ENCODE results near the gene MYOC. TPM values are rescaled to one million over a fixed set of nuclear protein-coding genes. Genes with fewer than 3 reads are reported as not detected.

MYOC gene
- total RNA-seq, 2 experiments from 2014 or later, result not detected

GRCh38 chr1:171636141-171636540 lies 16.3 kb downstream of the MYOC start:
- intact Hi-C loops (cut with DNase I, micrococcal nuclease), result no loop called here
- Histone ChIP-seq H3K4me3 (ENCODE audit: low read length) (no peak overlapping the region), H3K4me1 (ENCODE audit: insufficient read depth, low read length) (no peaks in the 10 kb centered on the region), H3K27me3 (ENCODE audit: control insufficient read depth in 1 of 2, insufficient read depth in 2 of 2, low read length in 2 of 2) (peaks cover 0 to 6% of the 10 kb centered on the region in 2 experiments), H3K27ac (ENCODE audit: low read depth in 1 of 2, low read length in 2 of 2) (no peak overlapping the region), H3K9me3 (ENCODE audit: control insufficient read depth in 1 of 2, insufficient read depth in 1 of 2, low read length in 2 of 2) (no peaks in the 10 kb centered on the region), H3K36me3 (ENCODE audit: insufficient read depth, low read length) (no peaks in the 10 kb centered on the region)
- Mint-ChIP-seq H3K4me3 (no peak overlapping the region), H3K4me1 (ENCODE audit: low read depth) (no peaks in the 10 kb centered on the region), H3K9me3 (no peaks in the 10 kb centered on the region), H3K36me3 (ENCODE audit: low read depth) (no peaks in the 10 kb centered on the region), H3K27ac (no peak overlapping the region), H3K27me3 (peaks cover 4% of the 10 kb centered on the region)
- TF ChIP-seq CTCF (IDR thresholded peaks at IDR 0.05), result no peak
- DNase-seq (no peak), ATAC-seq (ENCODE audit: poor library complexity) (no peak)
- POLR2A ChIA-PET, result no interaction called here
- CTCF ChIA-PET, result no interaction called here

- no peak for TF ChIP-seq CTCF (IDR thresholded peaks at IDR 0.05)
Measured at GRCh38 chr1:171635661-171636060, 16.8 kb downstream of the MYOC start.

GRCh38 chr1:171628225-171628624 lies 24.3 kb downstream of the MYOC start:
- POLR2A ChIA-PET, result no interaction called here
- H3K4me1 Mint-ChIP-seq (ENCODE audit: low read depth), result no peaks in the 10 kb centered on the region
- H3K27ac Mint-ChIP-seq, result no peak overlapping the region
- ATAC-seq (ENCODE audit: poor library complexity) (no peak), DNase-seq (no peak)
- intact Hi-C loops (cut with DNase I, micrococcal nuclease), result no loop called here
- no peaks in the 10 kb centered on the region for H3K9me3 Mint-ChIP-seq
- H3K36me3 Mint-ChIP-seq (ENCODE audit: low read depth), result no peaks in the 10 kb centered on the region
- Histone ChIP-seq H3K27me3 (ENCODE audit: control insufficient read depth in 1 of 2, insufficient read depth in 2 of 2, low read length in 2 of 2) (peaks cover 0 to 3% of the 10 kb centered on the region in 2 experiments), H3K27ac (ENCODE audit: low read depth in 1 of 2, low read length in 2 of 2) (no peak overlapping the region), H3K4me1 (ENCODE audit: insufficient read depth, low read length) (no peaks in the 10 kb centered on the region), H3K36me3 (ENCODE audit: insufficient read depth, low read length) (no peaks in the 10 kb centered on the region), H3K9me3 (ENCODE audit: control insufficient read depth in 1 of 2, insufficient read depth in 1 of 2, low read length in 2 of 2) (no peaks in the 10 kb centered on the region), H3K4me3 (ENCODE audit: low read length) (no peak overlapping the region)
- TF ChIP-seq CTCF (IDR thresholded peaks at IDR 0.05), result no peak
- no peak overlapping the region for H3K4me3 Mint-ChIP-seq
- CTCF ChIA-PET, result no interaction called here
- peaks cover 20% of the 10 kb centered on the region for H3K27me3 Mint-ChIP-seq

More at GRCh38 chr1:171635661-171636060, 16.8 kb downstream of the MYOC start:
- intact Hi-C loops (cut with DNase I, micrococcal nuclease), result no loop called here
- Mint-ChIP-seq H3K4me3 (no peak overlapping the region), H3K4me1 (ENCODE audit: low read depth) (no peaks in the 10 kb centered on the region), H3K27ac (no peak overlapping the region), H3K27me3 (peaks cover 4% of the 10 kb centered on the region), H3K36me3 (ENCODE audit: low read depth) (no peaks in the 10 kb centered on the region), H3K9me3 (no peaks in the 10 kb centered on the region)
- H3K4me1 ChIP-seq (ENCODE audit: insufficient read depth, low read length), result no peaks in the 10 kb centered on the region
- no peak overlapping the region for H3K27ac ChIP-seq (ENCODE audit: low read depth in 1 of 2, low read length in 2 of 2)
- POLR2A ChIA-PET, result no interaction called here
- H3K4me3 ChIP-seq (ENCODE audit: low read length), result no peak overlapping the region
- H3K27me3 ChIP-seq (ENCODE audit: control insufficient read depth in 1 of 2, insufficient read depth in 2 of 2, low read length in 2 of 2), result peaks cover 0 to 6% of the 10 kb centered on the region in 2 experiments
- DNase-seq (no peak), ATAC-seq (ENCODE audit: poor library complexity) (no peak)
- H3K36me3 ChIP-seq (ENCODE audit: insufficient read depth, low read length), result no peaks in the 10 kb centered on the region
- CTCF ChIA-PET, result no interaction called here
- H3K9me3 ChIP-seq (ENCODE audit: control insufficient read depth in 1 of 2, insufficient read depth in 1 of 2, low read length in 2 of 2), result no peaks in the 10 kb centered on the region

Measured in CD4-positive, alpha-beta T cell (primary cell).